AG04450 (cell line): ENCODE data around the gene DKKL1. TPM values are rescaled to one million over a fixed set of nuclear protein-coding genes. Genes with fewer than 3 reads are reported as not detected.

Experiments
- CTCF ChIA-PET: fragments of 300-600, 350-600 bp; formaldehyde crosslinking; extraction: SDS; loops from one replicate; lab custom pipeline; 2022; ENCODE audit warnings: antibody characterized with exemption, inconsistent platforms; lab: Charles Lee
- POLR2A ChIA-PET: fragments of 350-600 bp; formaldehyde crosslinking; extraction: SDS; loops from one replicate; lab custom pipeline; 2021; ENCODE audit warnings: antibody characterized with exemption, inconsistent platforms; lab: Yijun Ruan, JAX
- DNase-seq: peaks from one replicate; pipeline ENCODE4 v3.0.0-alpha.2; 2011; ENCODE audit warnings: low read depth, low spot score
- H3K27ac ChIP-seq: one replicate; pipeline ENCODE4 v1.5.1; 2012; ENCODE audit warnings: low read depth, low read length, control low read depth
- H3K27me3 ChIP-seq: one replicate; pipeline ENCODE4 v1.6.0; 2012; ENCODE audit warnings: low read length; ENCODE audit not compliant: control insufficient read depth, insufficient read depth
- H3K4me3 ChIP-seq: 2 replicates; pipeline ENCODE4 v1.5.1; 2011; ENCODE audit warnings: mild to moderate bottlenecking, low read depth, low read length, control low read depth
- H3K9me3 ChIP-seq: 2 replicates; pipeline ENCODE4 v1.5.1; 2012; ENCODE audit warnings: low read length; ENCODE audit not compliant: control insufficient read depth, insufficient read depth
- CTCF ChIP-seq: IDR thresholded peaks from 2 replicates; pipeline ENCODE4 v1.5.1; 2011; ENCODE audit warnings: low read depth, low read length, control low read depth, inconsistent platforms
- polyA minus RNA-seq: library from RNA; depleted of rRNA, polyadenylated mRNA; stranded (reverse); fragments of >200 nt; gene quantifications from 2 replicates; pipeline ENCODE4 v1.2.3, GENCODE V29; 2011; rRNA and poly(A)+ RNA removed
- polyA plus RNA-seq: library from polyadenylated mRNA; depleted of rRNA; stranded (reverse); fragments of >200 nt; gene quantifications from 2 replicates; pipeline ENCODE4 v1.2.3, GENCODE V29; 2011; rRNA removed

The DKKL1 gene
- polyA plus RNA-seq = 0.14 TPM in 1 of 2 replicates, not detected in the other
- not detected in 2 replicates for polyA minus RNA-seq

DNA sequence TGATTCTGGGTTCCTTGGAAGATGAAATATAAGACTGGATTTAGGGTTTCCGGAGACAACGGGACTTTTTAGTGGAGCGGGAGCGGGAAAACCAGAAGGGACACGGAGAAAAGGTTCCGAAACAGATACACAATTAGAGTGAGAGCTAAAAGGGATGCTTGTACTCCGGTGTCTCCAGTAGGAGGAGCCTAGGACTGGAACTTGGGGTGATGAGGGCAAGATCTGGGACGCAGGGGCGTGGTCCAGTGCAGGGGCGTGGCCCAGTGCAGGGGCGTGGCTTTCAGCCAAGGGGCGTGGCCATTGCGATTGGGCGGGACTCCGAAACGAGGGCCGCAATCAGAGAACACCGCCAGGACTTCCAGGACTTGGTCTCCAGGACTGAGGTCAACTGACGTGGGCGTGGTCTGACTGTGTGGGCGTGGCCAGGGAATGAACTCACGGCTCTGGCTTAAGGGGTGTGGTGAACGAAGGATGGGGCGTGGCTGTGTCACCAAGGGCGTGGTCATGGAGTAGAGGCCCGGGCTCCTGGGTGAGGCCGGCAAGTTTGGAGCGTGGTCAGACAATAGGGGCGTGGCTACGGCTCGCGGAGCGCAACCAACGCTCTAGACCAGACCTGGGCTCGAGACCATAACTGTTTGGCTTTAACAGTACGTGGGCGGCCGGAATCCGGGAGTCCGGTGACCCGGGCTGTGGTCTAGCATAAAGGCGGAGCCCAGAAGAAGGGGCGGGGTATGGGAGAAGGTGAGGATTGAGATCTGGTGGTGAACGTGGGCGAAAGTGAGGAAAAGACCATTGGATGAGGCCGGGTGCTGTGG lies at the start of gene DKKL1:
TSS of gene DKKL1 (plus strand) at position 610 of the 815 bp plus-strand sequence. CDS start at position 732, 122 bp downstream.
- H3K27me3 ChIP-seq = no peaks in the 10 kb centered on the region
- peak; percentile 98 for DNase-seq
- peak within 1 kb of the TSS; percentile 78 for H3K27ac ChIP-seq
- CTCF ChIA-PET = interaction anchor here (0.6 to 1.7 kb wide), 5 partner anchors 17 to 138 kb away, joined by 3 to 6 read pairs (median 4); partner anchors contain the start of gene PIH1D1
- 0 out of 2 replicates have a peak, but pooled peaks have one; percentile 3 for TF ChIP-seq CTCF
- peaks cover 8% of the 10 kb centered on the region; the same call in 1 of the 2 replicates for H3K9me3 ChIP-seq
- H3K4me3 ChIP-seq = peak within 1 kb of the TSS; percentile 92
- POLR2A ChIA-PET = interaction anchor here (1.6 kb wide), 1 partner anchor 24 kb away, joined by 10 read pairs; no protein-coding TSS in a partner anchor

GRCh38 chr19:49315111-49315510 lies 48.6 kb upstream of the DKKL1 start:
- H3K27me3 ChIP-seq = no peaks in the 10 kb centered on the region
- H3K27ac ChIP-seq = no peak overlapping the region
- POLR2A ChIA-PET = interaction anchor here (0.6 kb wide), 1 partner anchor 47 kb away, joined by 3 read pairs; the partner anchor contains the start of gene TEAD2
- CTCF ChIA-PET = interaction anchor here (1.3 kb wide), 1 partner anchor 14 kb away, joined by 6 read pairs; no protein-coding TSS in a partner anchor
- H3K4me3 ChIP-seq = no peak overlapping the region
- no peak for DNase-seq
- no peak for TF ChIP-seq CTCF
- H3K9me3 ChIP-seq = peaks cover 3% of the 10 kb centered on the region; the same call in 1 of the 2 replicates

- DNase-seq = no peak
- peaks cover 3% of the 10 kb centered on the region; the same call in 1 of the 2 replicates for H3K9me3 ChIP-seq
- no peak for TF ChIP-seq CTCF
- no peak overlapping the region for H3K27ac ChIP-seq
- H3K4me3 ChIP-seq = no peak overlapping the region
- POLR2A ChIA-PET = no interaction called here
- H3K27me3 ChIP-seq = no peaks in the 10 kb centered on the region
- CTCF ChIA-PET = no interaction called here
These were observed 47.4 kb upstream of the DKKL1 start for GRCh38 chr19:49316284-49316683.

GRCh38 chr19:49318296-49318695 lies 45.4 kb upstream of the DKKL1 start:
- no peak for DNase-seq
- ChIA-PET CTCF (interaction anchor here (1.4 kb wide), 2 partner anchors 10 to 17 kb away, joined by 5 to 8 read pairs; no protein-coding TSS in a partner anchor), POLR2A (interaction anchor here (0.7 kb wide), 1 partner anchor 56 kb away, joined by 5 read pairs; no protein-coding TSS in a partner anchor)
- TF ChIP-seq CTCF = no peak
- no peak overlapping the region for H3K27ac ChIP-seq
- H3K27me3 ChIP-seq = no peaks in the 10 kb centered on the region
- H3K4me3 ChIP-seq = no peak overlapping the region
- peaks cover 5% of the 10 kb centered on the region; the same call in 1 of the 2 replicates for H3K9me3 ChIP-seq
